NCI-H2029 treated with DMSO at 0.1 percent for 48 hours (cell line): ENCODE data around the gene TCF25.
"Not testable (repeated sequence)": the region's sequence is repeated elsewhere in the genome, so short reads cannot be mapped to it uniquely, and the experiment has no call there.

Experiments used
- DNase-seq: peaks from one replicate; lab custom pipeline; 2025; lab: John Stamatoyannopoulos, UW

The TCF25 gene

DNA sequence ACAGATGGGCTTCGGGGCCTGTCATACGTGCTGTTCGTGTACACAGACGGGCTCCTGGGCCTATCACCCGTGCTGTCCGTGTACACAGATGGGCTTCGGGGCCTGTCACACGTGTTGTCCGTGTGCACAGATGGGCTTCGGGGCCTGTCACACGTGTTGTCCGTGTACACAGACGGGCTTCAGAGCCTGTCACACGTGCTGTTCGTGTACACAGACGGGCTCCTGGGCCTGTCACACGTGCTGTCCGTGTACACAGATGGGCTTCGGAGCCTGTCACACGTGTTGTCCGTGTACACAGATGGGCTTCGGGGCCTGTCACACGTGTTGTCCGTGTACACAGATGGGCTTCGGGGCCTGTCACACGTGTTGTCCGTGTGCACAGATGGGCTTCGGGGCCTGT is 5.7 kb downstream of the TCF25 start:
- DNase-seq: not testable (repeated sequence)

DNA sequence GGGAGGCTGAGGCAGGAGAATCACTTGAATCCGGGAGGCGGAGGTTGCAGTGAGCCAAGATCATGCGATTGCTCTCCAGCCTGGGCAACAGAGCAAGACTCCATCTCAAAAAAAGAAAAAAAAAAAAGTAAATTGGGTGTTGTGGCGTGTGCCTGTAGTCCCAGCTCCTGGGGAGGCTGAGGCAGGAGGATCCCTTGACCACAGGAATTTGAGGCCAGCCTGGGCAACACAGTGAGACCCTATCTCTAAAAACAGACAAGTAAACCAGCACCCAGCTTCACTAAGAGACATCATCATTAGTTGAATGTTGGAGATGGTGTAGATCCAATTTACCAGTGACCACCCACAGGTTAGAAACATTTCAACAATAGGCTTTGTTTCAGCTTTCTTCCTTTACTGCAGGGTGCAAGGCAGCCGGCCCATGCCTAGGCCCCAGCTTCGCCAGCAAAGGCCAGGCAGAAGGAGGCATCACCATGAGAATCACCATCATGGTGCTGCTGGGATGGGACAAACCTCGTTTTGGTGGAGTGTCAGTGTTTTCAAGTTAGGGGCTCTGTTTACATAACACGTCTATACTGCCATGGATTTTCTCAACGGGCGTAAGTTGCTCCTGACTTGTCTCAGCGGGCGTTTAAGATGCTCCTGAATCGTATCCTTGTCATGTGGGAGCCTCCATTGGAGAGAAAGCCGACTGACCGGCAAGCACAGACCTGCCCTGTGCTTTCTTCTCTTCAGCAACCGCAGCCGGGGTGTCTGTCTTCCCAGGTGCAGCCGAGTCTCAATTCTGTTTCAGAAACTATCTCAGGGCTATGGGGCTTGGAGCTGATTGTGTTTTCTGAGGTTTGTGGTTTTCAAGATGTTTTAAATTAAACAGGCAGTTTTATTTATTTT is 7.3 kb downstream of the TCF25 start:
- no peak for DNase-seq

DNA sequence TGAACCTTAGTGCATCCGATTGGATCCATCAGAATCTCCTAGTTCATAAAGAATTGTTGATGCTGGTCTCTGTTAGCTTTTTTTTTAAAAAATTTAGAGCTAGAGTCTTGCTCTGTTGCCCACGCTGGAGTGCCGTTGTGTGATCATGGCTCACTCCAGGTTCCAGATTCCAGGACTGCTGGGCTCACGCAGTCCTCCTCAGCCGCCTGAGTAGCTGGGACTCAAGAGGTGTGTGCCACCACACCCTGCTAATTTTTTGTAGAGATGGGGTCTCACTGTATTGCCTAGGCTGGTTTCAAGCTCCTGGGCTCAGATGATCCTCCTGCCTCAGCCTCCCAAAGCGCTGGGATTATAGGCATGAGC is 8.0 kb downstream of the TCF25 start:
- DNase-seq: no peak

DNA sequence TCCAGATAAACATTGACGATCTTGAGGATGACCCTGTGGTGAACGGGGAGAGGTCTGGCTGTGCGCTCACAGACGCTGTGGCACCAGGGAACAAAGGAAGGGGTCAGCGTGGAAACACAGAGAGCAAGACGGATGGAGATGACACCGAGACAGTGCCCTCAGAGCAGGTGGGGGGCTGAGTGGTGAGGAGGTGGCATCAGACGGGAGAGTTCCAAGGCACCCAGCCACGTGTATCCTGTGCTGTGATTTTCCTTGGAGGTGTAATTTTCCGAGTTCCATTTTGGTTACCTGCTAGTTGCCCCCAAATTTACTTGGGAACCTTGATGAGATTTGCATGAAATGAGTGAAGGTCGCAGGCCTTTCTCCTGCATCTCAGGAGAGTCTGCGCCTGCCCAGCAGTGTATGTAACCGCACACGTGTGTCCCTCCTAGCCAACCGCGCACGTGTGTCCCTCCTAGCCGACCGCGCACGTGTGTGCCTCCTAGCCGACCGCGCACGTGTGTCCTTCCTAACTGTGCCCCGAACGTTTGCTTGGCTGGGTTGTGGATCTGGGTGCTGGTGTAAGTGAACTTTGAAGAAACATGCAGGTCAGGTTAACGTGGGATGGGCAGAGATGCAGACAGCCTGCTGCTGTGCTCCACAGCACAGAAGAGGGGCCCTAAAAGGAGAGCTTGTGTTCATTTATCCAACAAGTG is 10.1 kb downstream of the TCF25 start:
- no peak for DNase-seq

DNA sequence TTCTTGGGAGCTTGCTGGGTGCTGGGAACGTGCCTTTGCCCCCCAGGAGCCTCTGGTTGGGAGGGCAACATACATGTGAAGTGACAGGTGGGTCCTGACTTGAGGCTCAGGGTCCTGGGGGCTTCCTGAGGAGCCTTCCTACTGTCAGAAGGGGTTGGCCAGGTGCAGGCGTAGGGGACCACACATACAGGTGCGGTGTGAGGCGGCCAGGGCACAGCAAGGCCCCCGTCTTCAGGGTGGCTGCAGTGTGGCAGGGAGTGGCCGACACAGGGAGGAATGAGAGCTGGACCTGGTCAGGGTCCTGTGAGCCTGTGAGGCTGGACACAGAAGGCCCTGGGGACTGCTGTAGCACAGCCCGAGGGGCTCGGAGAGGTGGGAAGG is 10.6 kb downstream of the TCF25 start:
- no peak for DNase-seq

DNA sequence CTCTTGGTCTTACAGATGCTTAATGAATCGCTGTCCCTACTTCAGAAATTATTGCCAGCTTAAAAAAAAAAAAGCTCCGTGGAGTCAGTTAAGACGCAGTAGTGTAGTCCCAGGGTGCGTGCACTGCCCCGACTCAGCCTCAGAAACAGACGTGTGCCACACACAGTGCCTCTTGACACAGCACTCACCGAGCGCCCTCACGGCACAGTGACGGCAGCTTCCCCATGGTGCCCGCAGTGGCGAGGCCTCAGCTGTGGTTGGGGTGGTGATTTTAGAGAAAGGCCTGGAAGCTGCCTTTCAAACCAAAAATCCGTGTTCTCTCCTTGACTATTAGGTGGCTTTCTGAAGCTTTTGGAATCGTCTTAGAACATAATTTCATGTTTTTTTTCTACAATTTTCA is 13.9 kb downstream of the TCF25 start:
- no peak for DNase-seq

DNA sequence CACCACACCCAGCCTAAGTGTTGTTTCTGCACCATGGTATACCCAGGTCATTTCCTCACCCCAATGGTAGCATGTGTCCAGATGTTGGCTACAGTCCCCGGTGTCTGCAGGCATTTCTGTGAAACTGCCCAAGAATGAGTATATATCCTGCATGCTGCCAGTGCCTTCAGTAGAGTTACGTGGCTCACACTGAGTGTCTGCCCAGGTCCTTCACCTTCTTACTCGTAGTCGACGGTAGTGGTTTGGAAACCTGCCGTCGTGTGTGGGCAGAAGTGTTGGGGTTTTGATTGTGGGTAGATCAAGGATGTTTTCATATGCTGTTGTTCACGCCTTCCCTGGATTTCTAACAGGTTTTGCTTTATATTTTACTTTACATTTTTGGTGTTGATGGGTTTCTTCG is 16.8 kb downstream of the TCF25 start:
- no peak for DNase-seq

DNA sequence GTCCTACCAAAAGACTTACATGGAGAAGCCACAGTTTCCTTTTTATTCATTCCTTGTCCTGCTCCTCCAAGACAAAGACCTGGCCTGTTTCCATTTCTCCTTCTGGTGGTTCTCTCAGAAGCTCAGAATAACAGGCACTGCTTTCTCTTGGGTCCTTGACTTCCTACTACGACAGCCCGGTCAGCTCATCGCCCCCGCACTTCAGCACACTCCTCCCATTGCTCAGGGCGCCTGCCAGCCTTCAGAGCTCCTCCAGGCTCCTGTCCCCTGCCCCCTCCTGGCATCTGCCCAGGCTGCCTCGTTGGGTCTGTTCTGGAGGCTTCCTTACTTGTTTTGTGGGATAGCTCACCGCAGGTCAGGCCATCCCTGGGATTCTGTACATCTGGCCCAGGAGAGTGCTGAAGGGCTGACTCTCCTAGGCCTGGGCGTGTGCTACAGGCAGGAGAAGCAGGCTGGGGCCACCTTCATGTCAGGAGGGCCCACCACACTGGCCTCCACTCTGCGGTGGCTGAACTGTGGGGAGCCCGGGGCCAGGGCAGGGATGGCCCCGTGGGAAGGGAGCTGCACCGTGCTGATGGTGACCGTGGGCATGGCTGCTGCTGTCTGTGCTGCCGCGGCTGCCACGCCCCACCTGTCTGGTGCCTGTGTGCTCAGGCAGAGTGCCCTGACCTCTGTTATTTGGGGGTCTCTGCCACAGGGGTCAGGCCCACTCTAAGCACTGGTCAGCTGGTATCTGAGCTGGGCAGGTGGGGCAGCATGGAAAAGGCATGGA is 17.7 kb downstream of the TCF25 start:
- no peak for DNase-seq

DNA sequence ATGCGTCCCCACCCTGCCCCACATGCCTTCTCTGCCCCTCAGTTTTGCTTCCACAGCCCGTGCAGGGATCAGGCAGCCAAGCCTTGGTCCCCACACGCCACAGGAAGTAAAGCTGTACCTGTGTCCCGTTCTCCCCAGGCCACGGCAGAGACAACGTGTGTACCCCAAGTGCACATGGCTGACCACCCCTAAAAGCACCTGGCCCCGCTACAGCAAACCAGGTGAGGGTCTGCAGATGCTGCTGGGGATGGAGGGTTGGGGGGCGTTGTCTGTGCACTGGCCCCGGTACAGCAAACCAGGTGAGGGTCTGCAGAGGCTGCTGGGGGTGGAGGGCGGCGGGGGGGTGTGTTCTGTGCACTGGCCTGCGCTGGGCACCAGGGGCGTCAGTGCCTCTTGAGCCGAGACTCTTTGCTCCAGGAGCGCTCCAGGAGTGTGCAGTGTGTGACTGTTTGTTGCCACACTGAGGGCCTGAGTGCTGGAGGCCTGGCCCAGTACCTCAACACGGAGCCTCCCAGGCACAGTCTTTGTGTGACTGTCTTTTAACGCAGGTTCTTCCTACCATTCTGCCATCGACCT is 18.8 kb downstream of the TCF25 start:
- no peak for DNase-seq

DNA sequence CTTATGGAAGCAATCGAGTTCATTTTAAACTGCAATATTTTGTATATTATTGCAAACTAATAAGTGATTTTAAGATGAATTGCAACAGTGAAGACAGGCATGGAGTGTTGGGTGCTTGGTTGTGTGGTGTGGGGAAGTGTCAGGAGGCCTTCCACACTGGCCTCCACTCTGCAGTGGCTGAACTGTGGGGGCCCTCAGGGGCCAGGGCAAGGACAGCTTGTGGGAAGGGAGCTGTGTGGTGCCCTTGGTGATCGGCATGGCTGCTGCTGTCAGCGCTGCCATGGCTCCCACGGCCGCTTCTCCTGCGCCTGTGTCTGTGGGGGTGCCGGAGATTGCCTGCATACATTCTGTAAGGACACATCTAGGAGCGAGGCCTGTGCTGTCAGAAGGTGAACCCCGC is 19.2 kb downstream of the TCF25 start:
- no peak for DNase-seq

DNA sequence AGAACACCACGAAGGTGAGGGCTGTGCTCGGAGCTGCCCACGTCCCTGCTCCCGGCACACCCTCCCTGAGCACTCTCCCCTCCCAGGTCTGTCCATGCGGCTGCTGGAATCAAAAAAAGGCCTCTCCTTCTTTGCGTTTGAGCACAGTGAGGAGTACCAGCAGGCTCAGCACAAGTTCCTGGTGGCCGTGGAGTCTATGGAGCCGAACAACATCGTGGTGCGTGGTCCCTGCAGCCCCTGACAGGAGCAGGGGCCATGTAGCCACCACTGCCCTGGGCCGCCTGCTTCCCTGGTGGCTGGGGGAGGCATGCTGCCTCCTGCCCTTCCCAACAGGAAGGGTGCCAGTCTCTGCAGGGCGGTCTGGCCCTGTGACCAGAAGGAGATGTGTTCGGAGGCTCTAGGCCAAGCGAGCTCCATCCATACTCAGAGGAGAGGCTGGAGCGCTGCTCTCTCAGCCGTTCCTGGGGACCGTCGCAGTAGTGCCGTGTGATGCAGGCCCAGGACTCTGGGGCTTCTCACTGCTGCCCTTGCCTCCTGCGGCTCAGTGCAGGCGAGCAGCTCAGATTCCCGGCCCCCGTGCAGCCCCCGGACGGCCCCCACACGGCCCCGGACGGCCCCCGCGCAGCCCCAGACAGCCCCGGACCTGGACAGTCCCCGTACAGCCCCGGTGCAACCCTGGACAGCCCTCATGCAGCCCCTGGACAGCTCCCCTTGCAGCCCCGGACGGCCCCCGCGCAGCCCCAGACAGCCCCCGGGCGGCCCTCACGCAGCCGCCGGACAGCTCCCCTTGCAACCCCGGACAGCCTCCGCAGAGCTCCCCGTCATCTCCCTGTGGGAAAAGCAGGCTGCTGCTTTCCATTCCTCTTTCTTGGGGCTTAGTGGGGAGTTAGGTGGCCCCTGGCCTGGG is 20.5 kb downstream of the TCF25 start:
- DNase-seq: no peak

DNA sequence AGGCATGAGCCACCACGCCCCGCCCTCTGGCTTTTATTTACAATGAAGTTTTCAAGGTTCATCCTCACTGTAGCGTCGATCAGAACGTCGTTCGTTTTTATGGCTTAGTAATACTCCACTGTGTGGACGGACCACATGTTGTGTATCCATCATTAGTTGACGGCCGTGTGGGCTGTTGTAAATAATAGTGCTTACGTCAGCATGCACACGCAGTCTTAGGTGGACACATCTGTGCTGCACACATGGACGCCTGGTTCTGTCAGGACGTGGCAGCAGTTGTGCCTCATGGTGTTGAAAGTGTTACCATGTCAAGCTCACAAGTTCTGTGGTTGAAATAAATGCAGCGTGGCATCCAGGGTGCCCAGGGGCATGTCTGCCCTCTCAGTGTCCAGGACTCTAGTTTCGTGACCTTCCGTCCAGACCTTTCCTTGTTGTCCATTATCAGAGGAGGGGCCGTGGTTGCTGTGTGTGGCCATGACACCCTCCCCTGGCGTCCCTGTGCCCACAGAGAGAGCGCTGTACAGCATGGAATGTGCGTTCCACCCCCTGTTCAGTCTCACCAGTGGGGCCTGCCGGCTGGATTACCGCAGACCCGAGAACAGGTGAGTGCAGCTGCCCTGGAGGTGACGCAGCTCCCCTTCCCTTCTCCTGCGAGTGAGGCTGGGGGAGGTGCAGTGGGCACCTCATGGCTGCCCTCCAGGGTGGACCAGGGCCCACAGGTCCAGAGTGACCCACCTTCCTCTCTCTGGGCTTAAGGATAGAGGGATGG is 22.3 kb downstream of the TCF25 start:
- no peak for DNase-seq

DNA sequence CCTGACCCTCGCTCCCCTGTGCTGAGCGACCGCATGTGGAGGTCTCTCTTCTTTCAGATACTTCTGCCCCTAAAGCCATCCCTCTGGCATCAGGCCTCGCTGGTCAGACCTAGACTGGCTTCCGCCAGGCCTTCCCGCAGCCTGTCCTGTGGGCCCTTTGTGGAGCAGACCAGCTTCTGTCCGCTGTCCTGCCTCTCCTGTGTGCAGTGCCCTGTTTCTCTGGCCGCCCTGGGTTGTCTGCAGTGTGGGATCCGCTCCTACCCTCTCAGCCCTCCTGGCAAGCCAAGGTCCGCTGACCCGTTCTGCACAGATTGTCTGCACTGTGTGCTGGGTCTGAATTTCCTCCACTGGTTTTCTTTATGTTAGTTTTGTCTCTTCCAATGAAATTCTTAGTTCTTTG is 23.8 kb downstream of the TCF25 start:
- DNase-seq: no peak

DNA sequence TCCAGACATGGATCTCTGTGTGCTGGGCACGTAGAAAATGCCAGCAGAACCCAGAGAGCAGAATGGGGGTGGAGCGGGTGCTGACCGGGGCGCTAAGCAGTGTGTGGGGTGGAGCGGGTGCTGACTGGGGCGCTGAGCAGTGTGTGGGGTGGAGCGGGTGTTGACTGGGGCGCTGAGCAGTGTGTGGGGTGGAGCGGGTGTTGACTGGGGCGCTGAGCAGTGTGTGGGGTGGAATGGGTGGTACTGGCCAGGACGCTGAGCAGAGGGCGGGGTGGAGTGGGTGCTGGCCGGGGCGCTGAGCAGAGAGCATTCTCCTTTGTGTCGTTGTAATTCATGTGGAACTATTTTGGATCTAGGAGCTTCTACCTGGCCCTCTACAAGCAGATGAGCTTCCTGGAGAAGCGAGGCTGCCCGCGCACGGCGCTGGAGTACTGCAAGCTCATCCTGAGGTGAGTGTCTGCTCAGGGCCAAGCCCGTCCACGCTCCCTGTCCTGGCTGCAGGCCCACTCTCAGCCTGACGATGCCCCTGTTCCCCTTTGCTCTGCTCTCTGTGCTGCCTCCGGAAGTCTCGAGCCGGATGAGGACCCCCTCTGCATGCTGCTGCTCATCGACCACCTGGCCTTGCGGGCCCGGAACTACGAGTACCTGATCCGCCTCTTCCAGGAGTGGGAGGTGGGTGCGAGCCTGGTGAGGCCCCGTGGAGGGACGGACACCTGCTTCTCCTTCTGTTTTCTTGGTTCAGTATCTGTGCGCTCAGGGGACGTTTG is 25.0 kb downstream of the TCF25 start:
- no peak for DNase-seq

DNA sequence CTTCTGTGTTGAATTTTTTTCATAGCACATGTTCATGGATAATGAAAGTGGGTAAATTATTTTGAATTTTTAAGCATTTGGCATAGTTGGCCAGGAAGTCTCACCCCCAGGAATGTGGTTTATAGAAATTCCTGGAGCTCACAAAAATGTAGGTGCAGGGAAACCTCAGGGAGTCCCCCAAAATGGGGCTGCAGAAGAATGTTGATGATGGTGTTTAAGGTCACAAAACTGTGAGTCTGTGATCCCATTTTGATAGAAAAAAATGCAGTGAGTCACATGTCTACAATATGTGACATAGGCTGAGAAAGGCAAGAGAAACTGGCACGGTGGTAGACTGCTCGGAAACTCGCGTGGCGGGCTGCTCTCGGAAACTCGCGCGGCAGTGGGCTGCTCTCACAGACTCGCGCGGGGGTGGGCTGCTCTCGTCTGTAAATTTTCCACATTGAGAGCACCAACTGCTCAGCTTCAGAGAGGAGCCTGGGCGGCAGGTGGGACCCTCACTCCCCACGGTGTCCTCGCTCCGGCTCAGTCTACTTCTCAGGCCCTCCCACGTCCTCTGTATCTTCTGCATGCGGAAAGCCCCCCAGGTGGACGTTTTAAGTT is 26.6 kb downstream of the TCF25 start:
- no peak for DNase-seq

DNA sequence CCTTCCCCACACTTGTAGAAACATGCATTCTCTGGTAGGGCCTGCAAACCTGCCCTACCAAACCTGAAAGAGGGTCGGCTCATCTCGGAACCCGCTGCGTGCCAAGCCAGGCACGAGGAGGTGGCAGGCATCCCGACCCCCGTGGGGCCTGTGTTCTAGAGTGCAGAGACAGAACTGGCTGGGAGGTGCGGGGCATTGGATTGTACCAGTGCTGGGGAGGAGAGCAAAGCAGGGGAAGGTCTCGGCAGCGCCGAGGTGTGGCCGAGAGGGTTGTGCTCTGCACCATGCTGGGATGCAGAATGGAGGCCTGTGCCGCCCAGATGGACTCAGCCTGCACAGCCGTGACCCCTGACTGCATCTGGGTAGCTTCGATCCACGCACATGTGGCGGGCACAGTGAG is 27.5 kb downstream of the TCF25 start:
- DNase-seq: no peak

DNA sequence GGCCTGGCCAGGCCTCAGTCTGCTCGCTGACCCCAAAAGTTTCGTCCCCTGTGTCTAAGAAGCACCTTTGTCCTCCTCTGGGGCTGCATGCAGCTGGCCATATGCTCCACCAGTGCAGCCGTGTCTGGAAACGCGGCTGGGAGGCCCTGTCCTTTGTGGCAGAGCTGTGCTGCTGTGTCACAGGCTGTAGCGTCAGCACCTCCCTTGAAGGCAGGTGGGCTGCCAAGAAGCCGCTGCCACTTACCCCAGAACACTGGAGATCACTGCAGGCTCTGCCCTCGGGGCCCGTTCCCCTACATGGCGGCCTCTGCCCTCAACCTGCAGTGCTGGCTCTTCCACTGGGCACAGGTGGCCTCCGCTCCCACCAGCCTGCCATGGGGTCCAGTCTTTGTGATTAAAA is 29.6 kb downstream of the TCF25 start:
- no peak for DNase-seq

DNA sequence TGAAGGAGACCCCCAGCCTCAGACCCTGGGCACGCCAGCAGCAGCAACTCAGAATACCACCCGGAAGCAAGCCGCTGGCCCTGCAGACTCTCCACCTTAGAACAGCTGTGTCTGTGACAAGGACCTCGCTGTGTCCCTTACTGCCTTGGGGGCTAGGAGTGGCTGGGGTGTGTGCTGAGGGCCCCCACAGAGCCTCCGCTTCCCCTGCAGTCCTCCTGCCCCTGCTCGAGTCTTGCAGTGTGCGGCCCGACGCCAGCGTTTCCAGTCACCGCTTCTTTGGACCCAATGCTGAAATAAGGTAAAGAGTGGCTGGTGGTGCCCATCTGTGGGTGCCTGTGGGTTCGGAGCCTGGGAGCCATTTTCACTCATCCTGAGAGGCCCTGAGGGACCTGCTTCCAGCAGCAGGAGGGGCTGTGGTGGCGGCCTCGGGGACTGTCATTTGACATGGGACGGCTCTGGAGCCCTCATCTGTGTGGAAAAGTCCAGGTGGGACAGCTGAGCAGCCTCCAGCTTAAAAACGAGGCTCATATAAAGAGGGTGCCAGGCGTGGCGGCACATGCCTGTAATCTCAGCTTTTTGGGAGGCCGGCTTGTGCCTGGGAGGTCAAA is 30.6 kb downstream of the TCF25 start:
- DNase-seq: no peak
